ENCODE results near the gene TPM3.

DNA sequence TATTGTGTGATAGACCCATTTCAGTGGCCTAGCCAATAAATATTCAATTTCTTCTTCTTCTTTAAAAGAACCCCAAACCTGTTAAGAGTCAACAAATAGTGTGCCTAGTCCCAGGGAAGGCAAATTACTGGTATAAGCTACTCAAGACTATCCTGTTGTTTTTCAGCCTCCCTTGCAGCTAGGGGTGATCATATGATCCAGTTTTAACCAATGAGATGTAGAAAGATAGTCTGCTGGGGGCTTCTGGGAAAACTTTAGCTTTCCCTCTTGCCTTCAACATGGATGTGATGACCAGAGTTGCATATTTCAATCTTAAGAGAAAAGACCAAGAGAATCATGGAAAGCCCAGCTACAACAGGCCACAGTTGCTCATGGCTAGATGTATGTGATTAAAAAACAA, 32.3 kb downstream of the TPM3 start:
- TF ChIP-seq SIN3A (IDR thresholded peaks at IDR 0.05; ENCODE audit: borderline replicate concordance, insufficient read depth, low read depth, low read length), result no peak
- TF ChIP-seq, protein P1, sequence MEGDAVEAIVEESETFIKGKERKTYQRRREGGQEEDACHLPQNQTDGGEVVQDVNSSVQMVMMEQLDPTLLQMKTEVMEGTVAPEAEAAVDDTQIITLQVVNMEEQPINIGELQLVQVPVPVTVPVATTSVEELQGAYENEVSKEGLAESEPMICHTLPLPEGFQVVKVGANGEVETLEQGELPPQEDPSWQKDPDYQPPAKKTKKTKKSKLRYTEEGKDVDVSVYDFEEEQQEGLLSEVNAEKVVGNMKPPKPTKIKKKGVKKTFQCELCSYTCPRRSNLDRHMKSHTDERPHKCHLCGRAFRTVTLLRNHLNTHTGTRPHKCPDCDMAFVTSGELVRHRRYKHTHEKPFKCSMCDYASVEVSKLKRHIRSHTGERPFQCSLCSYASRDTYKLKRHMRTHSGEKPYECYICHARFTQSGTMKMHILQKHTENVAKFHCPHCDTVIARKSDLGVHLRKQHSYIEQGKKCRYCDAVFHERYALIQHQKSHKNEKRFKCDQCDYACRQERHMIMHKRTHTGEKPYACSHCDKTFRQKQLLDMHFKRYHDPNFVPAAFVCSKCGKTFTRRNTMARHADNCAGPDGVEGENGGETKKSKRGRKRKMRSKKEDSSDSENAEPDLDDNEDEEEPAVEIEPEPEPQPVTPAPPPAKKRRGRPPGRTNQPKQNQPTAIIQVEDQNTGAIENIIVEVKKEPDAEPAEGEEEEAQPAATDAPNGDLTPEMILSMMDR (IDR thresholded peaks at IDR 0.05), result no peak
- no peak for TF ChIP-seq POLR2AphosphoS5 (IDR thresholded peaks at IDR 0.05; ENCODE audit: low read depth, low read length)
- TF ChIP-seq, protein P2, sequence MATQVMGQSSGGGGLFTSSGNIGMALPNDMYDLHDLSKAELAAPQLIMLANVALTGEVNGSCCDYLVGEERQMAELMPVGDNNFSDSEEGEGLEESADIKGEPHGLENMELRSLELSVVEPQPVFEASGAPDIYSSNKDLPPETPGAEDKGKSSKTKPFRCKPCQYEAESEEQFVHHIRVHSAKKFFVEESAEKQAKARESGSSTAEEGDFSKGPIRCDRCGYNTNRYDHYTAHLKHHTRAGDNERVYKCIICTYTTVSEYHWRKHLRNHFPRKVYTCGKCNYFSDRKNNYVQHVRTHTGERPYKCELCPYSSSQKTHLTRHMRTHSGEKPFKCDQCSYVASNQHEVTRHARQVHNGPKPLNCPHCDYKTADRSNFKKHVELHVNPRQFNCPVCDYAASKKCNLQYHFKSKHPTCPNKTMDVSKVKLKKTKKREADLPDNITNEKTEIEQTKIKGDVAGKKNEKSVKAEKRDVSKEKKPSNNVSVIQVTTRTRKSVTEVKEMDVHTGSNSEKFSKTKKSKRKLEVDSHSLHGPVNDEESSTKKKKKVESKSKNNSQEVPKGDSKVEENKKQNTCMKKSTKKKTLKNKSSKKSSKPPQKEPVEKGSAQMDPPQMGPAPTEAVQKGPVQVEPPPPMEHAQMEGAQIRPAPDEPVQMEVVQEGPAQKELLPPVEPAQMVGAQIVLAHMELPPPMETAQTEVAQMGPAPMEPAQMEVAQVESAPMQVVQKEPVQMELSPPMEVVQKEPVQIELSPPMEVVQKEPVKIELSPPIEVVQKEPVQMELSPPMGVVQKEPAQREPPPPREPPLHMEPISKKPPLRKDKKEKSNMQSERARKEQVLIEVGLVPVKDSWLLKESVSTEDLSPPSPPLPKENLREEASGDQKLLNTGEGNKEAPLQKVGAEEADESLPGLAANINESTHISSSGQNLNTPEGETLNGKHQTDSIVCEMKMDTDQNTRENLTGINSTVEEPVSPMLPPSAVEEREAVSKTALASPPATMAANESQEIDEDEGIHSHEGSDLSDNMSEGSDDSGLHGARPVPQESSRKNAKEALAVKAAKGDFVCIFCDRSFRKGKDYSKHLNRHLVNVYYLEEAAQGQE (IDR thresholded peaks at IDR 0.05; ENCODE audit: insufficient read depth in 1 of 2, low read depth in 2 of 2, low read length in 1 of 2), result no peak
- TF ChIP-seq TCF7L2 (IDR thresholded peaks at IDR 0.05; ENCODE audit: low read depth, low read length), result no peak
